Activated T-cell treated with anti-CD3 and anti-CD28 coated beads for 48 hours (primary cell): ENCODE results near the gene OSBPL5.
A peak's percentile ranks its signal among the peaks of the same experiment; 100 is the strongest.

ENCODE experiments used
- DNase-seq: peaks from one replicate; pipeline ENCODE4 v3.0.0-alpha.2; 2020; ENCODE audit warnings: low read depth

OSBPL5 gene

GRCh38 chr11:3096909-3097530, 68.1 kb downstream of the OSBPL5 start:
- no peak for DNase-seq

DNA sequence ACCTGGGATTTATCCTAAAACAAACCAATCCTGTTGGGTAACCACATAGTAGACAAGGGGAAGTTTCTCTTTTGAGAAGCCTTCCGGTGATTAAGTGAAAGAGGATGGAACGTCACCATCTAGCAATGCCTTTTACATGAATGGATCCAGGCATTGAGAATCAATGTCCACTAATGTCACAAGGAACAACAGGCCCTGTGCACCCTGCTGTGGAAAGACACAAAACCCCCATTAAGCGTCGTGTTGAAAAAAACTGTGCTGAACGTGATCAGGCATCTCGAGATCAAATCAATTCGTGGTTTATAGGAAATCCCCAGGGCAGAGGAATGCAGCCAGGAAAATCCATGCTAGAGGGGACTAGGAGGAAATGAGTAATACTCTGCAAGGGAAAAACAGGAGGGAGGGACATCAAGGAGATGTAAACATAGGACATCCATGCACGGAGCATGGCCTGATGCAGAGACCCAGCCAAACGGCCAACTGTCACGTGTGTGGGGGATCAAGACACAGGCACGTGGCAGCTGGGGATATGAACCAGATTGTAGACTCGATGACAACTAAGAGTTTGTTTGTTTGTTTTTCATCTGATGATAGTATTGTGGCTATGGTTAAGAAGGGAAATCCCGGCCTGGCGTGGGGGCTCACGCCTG, 69.3 kb downstream of the OSBPL5 start:
- DNase-seq, result no peak

- no peak for DNase-seq
Observed at GRCh38 chr11:3094223-3094824, 70.8 kb downstream of the OSBPL5 start.

DNA sequence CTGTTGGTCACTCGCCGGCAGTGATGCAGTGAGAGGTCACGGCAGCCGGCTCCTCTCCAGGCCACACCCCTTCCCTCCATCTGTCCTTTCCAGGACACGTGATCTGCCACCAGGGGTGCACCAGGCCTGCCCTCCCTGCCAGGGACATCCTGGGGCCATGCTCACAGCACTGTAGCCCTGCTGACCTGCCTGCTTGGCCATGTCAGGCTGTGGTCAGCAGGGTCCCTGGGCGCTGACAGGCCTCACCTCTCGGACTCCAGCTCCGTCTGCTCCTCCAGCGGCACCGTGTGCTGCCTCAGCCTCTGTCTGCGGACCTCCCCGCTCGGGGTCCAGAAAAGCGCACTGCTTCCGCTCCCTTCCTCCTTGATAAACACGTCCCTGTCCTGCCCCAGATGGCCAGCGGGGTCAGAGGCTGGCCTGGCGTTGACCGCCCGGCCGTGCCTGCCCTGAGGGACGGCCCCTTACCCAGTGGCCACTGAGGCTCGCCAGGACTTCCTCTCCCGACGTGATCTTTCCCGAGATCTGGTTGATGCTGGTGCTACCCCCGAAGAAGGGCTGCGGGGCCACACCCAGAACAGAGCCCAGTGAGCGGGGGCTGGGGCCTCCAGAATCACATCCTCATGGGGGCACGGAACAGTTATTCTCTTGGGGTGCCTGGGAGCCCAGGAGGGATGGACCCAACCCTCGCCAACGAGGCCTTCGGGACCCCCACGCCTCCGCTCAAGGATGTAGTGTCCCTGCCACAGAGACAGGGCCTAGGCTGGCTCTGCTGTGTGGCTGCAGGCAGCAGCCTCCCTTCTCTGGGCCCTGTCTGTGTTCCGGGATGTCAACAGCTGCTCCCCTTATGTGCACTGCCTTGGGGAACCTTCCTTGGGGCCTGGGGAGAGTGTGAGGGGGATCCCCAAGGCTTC, 71.6 kb downstream of the OSBPL5 start:
- no peak for DNase-seq

GRCh38 chr11:3092603-3093141, 72.4 kb downstream of the OSBPL5 start:
- DNase-seq, result no peak

DNA sequence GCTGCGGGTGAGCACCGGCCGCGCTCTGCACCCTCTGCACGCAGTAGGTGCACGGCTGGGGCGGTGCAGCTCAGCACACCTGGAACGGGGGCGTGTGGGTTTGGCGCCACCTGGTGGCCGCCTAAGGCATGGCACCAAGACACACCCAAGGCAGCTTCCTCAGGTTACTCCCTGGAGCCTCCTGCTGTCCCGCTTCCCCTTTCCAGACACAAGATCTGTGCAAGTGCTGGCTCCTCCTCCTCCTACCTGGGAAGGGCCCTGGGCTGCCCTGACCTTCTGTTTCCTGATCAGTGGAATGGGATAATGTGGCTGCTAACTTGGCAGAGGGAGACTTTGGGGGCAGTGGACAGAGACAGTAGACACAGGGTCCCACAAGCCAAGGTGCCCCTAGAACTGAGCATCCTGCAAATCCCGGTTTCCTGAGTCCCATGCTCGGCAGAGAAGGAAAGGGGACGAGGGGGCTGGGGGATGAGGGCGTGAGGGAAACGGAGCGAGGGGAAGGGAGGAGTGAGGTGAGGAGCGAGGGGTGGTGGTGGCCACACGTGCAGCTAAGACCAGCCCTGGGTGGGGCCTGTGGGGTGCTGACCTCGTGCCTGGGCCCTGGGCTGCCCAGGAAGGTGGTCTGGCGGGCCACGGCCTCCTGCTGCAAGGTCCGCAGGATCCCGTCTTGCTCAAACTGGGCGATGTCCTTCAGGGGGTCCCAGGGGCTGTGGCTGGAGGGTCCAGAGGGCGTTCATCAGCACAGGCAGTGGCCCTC, 73.1 kb downstream of the OSBPL5 start:
- DNase-seq, result peak; percentile 63

DNA sequence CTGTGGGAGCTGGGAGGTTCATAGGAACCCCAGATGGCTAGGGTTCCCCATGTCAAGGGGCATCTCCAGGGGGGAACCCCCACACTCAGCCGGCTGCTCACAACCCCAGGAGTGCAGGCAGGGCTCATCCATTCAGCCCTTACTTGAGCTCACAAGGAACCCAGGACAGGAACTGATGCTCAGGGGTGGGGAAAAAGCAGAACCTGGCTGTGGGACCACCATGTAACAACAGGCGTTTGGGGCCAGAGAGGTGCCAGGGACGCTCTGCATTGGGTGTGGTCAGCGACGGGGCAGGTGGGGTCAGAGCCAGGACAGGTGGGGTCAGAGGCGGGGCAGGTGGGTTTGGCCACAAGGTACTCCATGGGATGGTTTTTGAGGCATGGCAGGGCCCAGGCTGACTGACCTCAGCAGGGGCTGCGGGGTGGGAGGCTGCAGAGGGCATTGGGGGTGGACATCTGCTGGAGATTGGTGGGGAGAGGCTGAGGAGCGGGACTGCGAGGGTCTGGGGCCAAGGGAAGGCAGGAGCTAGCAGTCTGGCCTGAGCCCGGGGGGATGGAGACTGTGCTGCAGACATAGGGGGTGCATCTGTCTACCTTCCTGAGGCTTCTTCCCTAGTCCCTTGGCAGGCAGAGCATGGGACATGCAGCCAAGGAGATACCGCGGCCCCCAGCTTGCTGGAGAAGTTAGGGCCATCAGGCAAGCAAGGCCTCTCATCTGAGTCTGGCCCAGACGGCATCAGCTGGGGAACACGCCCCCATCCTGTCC, 73.8 kb downstream of the OSBPL5 start:
- DNase-seq, result no peak

DNA sequence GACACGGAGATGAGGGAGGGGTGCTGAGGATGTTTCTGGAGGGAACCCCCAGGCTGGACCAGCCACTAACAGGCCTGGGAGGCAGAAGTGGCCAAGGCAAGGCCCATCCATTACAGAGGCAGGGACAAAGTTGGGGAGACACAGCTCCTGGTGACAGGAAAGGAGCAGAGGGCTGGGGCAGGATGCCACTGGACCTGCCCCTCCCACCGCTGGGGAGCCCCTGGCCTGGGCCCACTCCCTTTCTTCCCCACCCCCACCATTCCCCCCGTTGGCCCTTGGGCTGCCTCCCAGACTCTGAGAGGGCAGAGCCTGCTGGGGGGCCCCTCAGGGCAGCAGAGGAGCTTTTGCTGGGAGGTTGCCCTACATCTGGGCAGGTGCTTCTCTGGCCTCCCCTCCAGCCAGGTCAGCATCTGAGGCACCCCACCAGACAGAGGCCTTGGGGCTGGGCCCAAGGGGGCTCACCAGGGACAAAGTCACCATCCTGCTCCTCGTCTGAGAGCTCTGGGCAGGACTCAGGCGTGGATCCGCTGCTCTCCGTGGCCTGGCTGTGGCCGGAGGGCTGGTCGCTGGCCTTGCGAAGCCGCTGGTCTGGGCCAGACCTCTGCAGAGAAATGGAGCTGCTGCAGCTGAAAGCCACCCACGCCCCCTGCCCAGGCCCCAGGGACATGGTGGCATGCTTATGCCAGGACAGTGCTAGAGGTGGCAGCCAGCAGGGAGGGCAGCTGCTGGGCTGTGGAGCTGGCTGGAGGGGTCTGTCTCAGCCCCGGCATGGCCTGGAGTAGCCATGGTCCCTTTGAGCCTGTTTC, 74.8 kb downstream of the OSBPL5 start:
- no peak for DNase-seq

DNA sequence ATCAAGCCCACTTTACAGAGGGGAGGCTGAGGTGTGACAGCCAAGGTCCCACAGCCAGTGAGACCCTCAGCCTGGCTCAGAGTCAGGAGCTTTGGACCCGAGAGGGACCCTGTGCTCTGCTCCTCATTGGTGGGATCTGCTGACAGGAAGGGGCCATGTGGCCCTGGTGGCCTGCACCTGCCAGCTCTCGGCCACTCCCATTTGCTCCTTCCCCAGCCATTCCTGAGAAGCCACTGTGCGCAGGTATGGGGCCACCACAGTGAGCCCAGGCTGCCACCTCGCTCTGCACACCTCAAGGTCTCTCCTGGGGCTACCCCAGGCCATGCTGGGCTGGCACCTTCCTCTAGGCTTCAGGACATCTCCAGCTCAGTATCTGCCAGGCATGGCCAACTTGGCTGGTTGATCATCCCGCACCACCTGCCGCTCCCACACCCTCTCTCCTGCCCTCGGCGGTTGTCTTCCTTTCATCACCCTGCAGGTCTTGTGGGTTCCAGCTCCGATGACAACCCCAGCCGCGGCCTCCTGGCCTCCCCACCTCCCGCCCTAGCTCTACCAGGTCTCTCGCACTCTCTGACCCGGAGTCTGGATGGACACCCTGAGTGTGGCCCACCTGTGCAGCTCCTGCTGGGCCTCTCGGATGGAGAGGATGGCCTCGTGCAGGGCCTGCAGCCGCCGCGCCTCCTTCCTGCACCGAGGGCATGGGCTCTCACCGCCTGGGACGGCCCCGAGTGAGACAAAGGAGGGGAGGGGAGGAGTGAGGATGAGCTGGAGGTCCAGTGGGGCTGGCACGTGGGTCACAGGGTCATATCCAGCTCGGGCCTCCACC, 75.7 kb downstream of the OSBPL5 start:
- DNase-seq, result no peak

GRCh38 chr11:3088806-3089205, 76.3 kb downstream of the OSBPL5 start:
- DNase-seq, result no peak

DNA sequence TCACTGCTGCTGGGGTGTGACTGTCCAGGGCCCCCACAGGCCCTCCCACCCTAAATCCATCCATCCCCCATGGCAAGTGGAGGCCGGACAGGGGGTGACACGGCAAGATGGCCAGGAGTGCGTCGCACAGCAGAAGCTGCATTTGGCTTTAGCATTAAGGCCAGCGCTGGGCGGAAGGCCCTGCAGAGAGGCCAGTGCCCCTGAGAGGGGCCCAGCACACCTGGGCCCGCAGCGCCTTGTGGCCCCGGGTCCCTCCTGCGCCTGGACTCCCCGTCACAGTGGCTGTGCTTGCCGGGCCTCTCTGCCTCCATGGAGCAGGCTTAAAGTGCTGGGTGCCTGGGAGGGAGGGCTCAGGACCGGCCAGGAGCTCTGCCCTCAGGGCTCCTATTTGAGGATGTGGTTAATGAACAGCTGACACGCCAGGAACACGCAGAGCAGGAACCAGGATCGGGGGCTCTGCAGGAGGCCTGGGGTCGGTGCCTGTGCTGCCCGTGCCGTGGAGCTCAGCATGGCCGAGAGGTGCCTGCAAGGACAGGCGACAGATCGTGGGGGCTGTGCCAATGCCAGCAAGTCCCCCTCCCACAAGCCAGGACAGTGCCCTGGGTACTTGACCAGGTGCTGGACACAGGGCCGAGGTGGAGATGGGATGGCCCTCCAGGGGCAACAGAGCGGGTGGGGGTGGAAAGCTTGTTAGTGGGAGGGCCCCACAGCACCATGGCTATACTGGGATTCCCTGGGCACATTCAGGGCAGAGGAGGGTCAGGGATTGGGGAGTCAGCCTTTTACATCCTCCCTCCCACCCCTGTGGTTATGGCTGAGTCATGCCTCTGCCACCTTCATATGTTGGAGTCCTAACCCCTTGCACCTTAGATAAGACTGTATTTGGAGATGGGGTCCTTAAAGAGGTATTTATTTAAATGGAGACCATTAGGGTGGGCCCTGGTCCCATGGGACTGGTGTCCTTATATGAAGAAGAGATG, 77.0 kb downstream of the OSBPL5 start:
- no peak for DNase-seq

GRCh38 chr11:3087373-3087772, 77.7 kb downstream of the OSBPL5 start:
- DNase-seq, result no peak

DNA sequence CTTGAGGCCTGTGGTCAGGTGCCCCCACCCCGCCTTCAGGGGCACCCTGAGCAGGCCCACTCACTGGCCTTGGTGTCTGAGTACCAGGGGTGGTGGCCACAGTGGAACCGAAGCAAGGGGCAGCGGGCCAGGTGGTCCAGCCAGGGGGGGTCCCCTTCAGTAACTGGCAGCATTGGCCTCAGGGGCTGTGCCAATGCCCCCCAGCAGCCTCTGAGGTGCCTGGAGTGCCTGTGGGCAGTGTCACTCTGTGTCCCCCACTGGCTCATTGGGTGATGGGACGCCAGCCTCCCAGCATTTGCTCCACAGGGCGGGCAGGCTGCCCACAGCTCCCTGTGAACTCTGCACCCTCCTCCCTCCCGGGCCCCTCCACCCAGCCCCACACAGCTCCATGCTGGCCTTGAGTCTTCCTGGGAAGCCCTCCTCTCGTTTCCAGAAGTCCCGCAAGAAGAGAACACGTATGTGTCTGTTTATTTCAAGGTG, 78.4 kb downstream of the OSBPL5 start:
- no peak for DNase-seq

DNA sequence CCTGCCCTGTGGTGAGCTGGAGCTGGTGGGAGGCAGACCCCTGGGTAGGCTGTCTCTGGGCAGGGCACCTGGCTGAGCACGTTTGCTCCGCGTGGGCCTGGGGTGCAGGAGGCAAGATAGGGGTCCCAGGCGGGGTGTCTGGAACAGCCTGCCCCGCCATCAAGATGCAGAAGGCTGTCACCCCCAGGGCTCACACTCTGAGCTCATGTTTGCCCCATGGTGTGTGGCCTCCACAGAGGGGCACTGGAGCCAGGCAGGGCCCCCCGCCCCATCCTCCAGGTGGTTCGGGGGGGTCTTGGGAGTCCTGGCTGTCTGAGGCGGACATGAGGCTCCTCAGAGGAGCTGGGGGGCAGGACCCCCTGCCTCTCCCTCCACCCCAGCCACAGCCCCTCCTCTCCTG, 79.0 kb downstream of the OSBPL5 start:
- DNase-seq, result no peak

DNA sequence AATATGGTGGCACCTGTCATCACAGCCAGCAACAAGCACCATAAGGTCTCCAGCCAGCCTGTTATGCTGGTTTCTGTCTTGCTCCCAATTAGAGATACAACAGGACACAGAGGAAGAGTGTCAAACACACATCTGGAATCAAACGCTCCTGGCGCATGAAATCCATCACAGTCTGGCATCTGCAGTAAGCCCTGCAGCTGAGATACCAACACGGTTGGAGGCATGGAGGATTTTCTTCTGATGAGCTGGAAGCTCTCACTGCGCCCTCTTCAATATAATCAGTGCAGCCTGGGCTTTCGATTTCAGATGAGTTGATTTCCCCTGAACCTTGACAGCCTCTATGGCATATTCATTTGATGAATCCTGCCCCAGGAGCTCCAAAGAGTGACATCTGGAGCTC, 80.1 kb downstream of the OSBPL5 start:
- DNase-seq, result no peak

DNA sequence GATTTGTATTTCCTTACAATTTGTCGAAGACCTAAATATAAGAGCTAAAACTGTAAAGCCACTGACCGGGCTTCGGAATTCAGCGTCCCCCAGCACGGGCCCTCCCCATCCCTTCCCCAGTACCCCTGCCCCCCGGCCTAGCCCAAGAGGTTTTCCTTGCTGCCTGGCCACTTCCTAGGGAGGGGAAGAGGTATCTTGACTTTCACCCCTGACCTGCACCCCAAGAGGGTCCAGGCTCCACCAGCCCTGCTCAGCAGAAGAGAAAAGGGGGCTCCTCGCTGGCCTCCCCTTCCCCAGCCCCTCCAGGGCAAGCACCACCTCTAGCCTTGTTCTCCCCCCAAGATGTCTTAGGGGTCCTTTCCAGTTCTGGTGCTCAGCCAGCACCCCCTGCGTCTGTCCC, 81.8 kb downstream of the OSBPL5 start:
- no peak for DNase-seq

DNA sequence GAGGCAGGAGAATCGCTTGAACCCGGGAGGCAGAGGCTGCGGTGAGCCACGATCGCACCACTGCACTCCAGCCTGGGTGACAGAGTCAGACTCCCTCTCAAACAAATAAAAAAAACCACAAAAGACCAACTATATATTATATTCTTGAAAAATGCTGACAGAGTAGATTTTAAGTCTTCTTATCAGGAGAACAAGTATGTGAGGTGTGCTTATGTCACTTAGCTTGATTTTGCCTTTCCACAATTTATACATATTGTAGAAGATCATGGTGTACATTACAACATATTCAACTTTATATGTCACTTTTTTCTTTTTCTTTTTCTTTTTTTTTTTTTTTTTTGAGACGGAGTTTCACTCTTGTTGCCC, 83.7 kb downstream of the OSBPL5 start:
- no peak for DNase-seq
